HL-60 (cell line): ENCODE data around the gene CEP85.

Source experiments
- DNase-seq, 2 experiments: peaks; one replicate each; pipeline ENCODE4 v3.0.0-alpha.2; 2010 to 2020; ENCODE audit warnings: low read depth in 1 of 2, low spot score in 1 of 2
- H3K27ac ChIP-seq: fragments of 250-450 bp; sonication (Bioruptor Pico); replicated peaks from 2 replicates; pipeline ENCODE4 v1.5.1; 2020; ENCODE audit warnings: mild to moderate bottlenecking, moderate library complexity
- H3K27me3 ChIP-seq: fragments of 250-450 bp; sonication (Bioruptor Pico); 2 replicates; pipeline ENCODE4 v1.5.1; 2021; ENCODE audit warnings: mild to moderate bottlenecking, moderate library complexity; ENCODE audit not compliant: insufficient read depth, poor library complexity, severe bottlenecking
- H3K4me3 ChIP-seq: replicated peaks from 2 replicates; pipeline ENCODE4 v1.5.1; 2011; ENCODE audit warnings: mild to moderate bottlenecking, control low read depth, low read length; ENCODE audit not compliant: insufficient read depth
- CTCF ChIP-seq: IDR thresholded peaks from one replicate; pipeline ENCODE4 v1.5.1; 2011; ENCODE audit warnings: low read length, control low read depth, inconsistent platforms; ENCODE audit not compliant: insufficient read depth
- GABPA ChIP-seq: IDR thresholded peaks from 2 replicates; pipeline ENCODE4 v1.6.1; 2012; ENCODE audit warnings: low read depth
- POLR2AphosphoS5 ChIP-seq: IDR thresholded peaks from 2 replicates; pipeline ENCODE4 v1.6.1; 2012; ENCODE audit warnings: low read depth
- REST ChIP-seq: IDR thresholded peaks from 2 replicates; pipeline ENCODE4 v1.6.1; 2012; ENCODE audit warnings: low read depth; ENCODE audit not compliant: insufficient replicate concordance
- SPI1 ChIP-seq: IDR thresholded peaks from 2 replicates; pipeline ENCODE4 v1.6.1; 2012; ENCODE audit warnings: low read depth, mild to moderate bottlenecking, borderline replicate concordance

Gene CEP85

GRCh38 chr1:26317612-26318337 is 83.8 kb downstream of the CEP85 start, which contains the start of gene CD52:
CD52 (plus strand) TSS chr1:26317958; CDS start chr1:26318018, 60 bp downstream.
- Histone ChIP-seq H3K4me3 (no peak within 1 kb of the TSS), H3K27ac (peak within 1 kb of the TSS; percentile 42), H3K27me3 (no peaks in the 10 kb centered on the region)
- no peak for TF ChIP-seq POLR2AphosphoS5
- TF ChIP-seq SPI1: no peak
- no peak for TF ChIP-seq REST
- TF ChIP-seq GABPA: no peak
- TF ChIP-seq CTCF: no peak
- peak; percentile 38 to 44 for DNase-seq

- DNase-seq: no peak
- H3K4me3 ChIP-seq: no peak overlapping the region
- H3K27ac ChIP-seq: peak overlapping the region; percentile 42; the same call in 1 of the 2 replicates
- no peak for TF ChIP-seq GABPA
- TF ChIP-seq POLR2AphosphoS5: no peak
- TF ChIP-seq REST: no peak
- no peak for TF ChIP-seq CTCF
- no peak; the same call in 1 of the 2 replicates for TF ChIP-seq SPI1
- H3K27me3 ChIP-seq: no peaks in the 10 kb centered on the region
Measured at GRCh38 chr1:26318338-26319064, 84.5 kb downstream of the CEP85 start.

- no peak overlapping the region for H3K4me3 ChIP-seq
- TF ChIP-seq POLR2AphosphoS5 (no peak), CTCF (no peak), REST (no peak), GABPA (no peak), SPI1 (no peak)
- H3K27me3 ChIP-seq: no peaks in the 10 kb centered on the region
- H3K27ac ChIP-seq: no peak overlapping the region
- no peak for DNase-seq
Measured at GRCh38 chr1:26320896-26321295, 86.9 kb downstream of the CEP85 start.
